Liver (tissue), 9 donors: ENCODE data around the gene CACNA1A. TPM values are rescaled to one million over a fixed set of nuclear protein-coding genes. Genes with fewer than 3 reads are reported as not detected.

ENCODE experiments used
- DNase-seq: peaks from one replicate; pipeline ENCODE4 v3.0.0-alpha.2; 2017; ENCODE audit warnings: low spot score
- H3K27ac ChIP-seq, 2 donors: one replicate each; pipeline ENCODE4 v1.7.0; 2013; ENCODE audit warnings: inconsistent platforms in 2 of 2, low read length in 2 of 2, control low read depth in 1 of 2, low read depth in 1 of 2, mild to moderate bottlenecking in 1 of 2
- H3K27me3 ChIP-seq, 4 donors: one replicate each; pipeline versions ENCODE4 v1.6.1 to v1.7.0; 2013; ENCODE audit warnings: low read length in 3 of 4, inconsistent platforms in 1 of 4, mild to moderate bottlenecking in 1 of 4, moderate library complexity in 1 of 4; ENCODE audit not compliant: control insufficient read depth in 4 of 4, insufficient read depth in 4 of 4
- H3K36me3 ChIP-seq, 4 donors: one replicate each; pipeline versions ENCODE4 v1.6.1 to v1.7.0; 2013; ENCODE audit warnings: low read length in 3 of 4, mild to moderate bottlenecking in 3 of 4, low read depth in 1 of 4, moderate library complexity in 1 of 4; ENCODE audit not compliant: control insufficient read depth in 4 of 4, insufficient read depth in 3 of 4
- H3K4me1 ChIP-seq, 4 donors: one replicate each; pipeline versions ENCODE4 v1.6.1 to v1.7.0; 2013; ENCODE audit warnings: low read length in 3 of 4, mild to moderate bottlenecking in 3 of 4, moderate library complexity in 1 of 4; ENCODE audit not compliant: control insufficient read depth in 4 of 4, insufficient read depth in 4 of 4
- H3K4me3 ChIP-seq, 3 donors: one replicate each; pipeline versions ENCODE4 v1.6.1 to v1.7.0; 2013; ENCODE audit warnings: low read length in 3 of 3, control low read depth in 1 of 3, low read depth in 1 of 3, mild to moderate bottlenecking in 1 of 3
- H3K9ac ChIP-seq, 2 donors: one replicate each; pipeline ENCODE4 v1.7.0; 2013; ENCODE audit warnings: low read length in 2 of 2, mild to moderate bottlenecking in 2 of 2, moderate library complexity in 2 of 2, control low read depth in 1 of 2, low read depth in 1 of 2
- H3K9me3 ChIP-seq, 4 donors: one replicate each; pipeline versions ENCODE4 v1.6.1 to v1.7.0; 2013; ENCODE audit warnings: low read length in 3 of 4; ENCODE audit not compliant: control insufficient read depth in 4 of 4
- EGR1 ChIP-seq, 2 donors: IDR thresholded peaks; 2 replicates each; pipeline ENCODE4 v1.6.1; 2016 to 2018; ENCODE audit warnings: antibody characterized with exemption in 2 of 2, low read depth in 2 of 2
- FOXA1 ChIP-seq: IDR thresholded peaks from 2 replicates; pipeline ENCODE4 v1.6.1; 2016; ENCODE audit warnings: antibody characterized with exemption
- FOXA2 ChIP-seq: IDR thresholded peaks from 2 replicates; pipeline ENCODE4 v1.6.1; 2016; ENCODE audit warnings: antibody characterized with exemption
- HNF4A ChIP-seq, 2 donors: conservative IDR thresholded peaks; 2 replicates each; pipeline ENCODE4 v1.6.1; 2016; ENCODE audit warnings: antibody characterized with exemption in 2 of 2, mild to moderate bottlenecking in 2 of 2
- HNF4G ChIP-seq: IDR thresholded peaks from 2 replicates; pipeline ENCODE4 v1.6.1; 2016; ENCODE audit warnings: antibody characterized with exemption
- JUND ChIP-seq, 2 donors: IDR thresholded peaks; 2 replicates each; pipeline ENCODE4 v1.6.1; 2016; ENCODE audit warnings: antibody characterized with exemption in 2 of 2
- NR2F2 ChIP-seq: IDR thresholded peaks from 2 replicates; pipeline ENCODE4 v1.6.1; 2016; ENCODE audit warnings: antibody characterized with exemption
- SP1 ChIP-seq: IDR thresholded peaks from 2 replicates; pipeline ENCODE4 v1.6.1; 2018; ENCODE audit warnings: antibody characterized with exemption, mild to moderate bottlenecking
- TAF1 ChIP-seq: conservative IDR thresholded peaks from 2 replicates; pipeline ENCODE4 v1.6.1; 2016; ENCODE audit warnings: antibody characterized with exemption, mild to moderate bottlenecking
- YY1 ChIP-seq: IDR thresholded peaks from 2 replicates; pipeline ENCODE4 v1.6.1; 2016; ENCODE audit warnings: antibody characterized with exemption, mild to moderate bottlenecking
- WGBS: extraction: QIAGEN DNeasy Blood & Tissue Kit; methylation state at CpG from one replicate; pipeline ENCODE4 v1.1.7; 2013; 5-methylcytosine and 5-hydroxymethylcytosine counted together
- polyA plus RNA-seq, 2 donors: library from polyadenylated mRNA; stranded (reverse) in 1 of 2; unstranded in 1 of 2; fragments of 200-250 nt in 1 of 2; fragments of >200 nt in 1 of 2; fragmentation: Nextera tagmentation in 1 of 2; extraction: Ambion mirVana in 1 of 2; gene quantifications; one replicate each; pipeline versions ENCODE4 v1.2.1 to v1.2.3, GENCODE V29; 2013 to 2015
- total RNA-seq, 2 donors: library from RNA; depleted of rRNA; stranded (reverse); fragments of >200 nt; gene quantifications; one replicate each; pipeline ENCODE4 v1.2.3, GENCODE V29; 2014
- TF ChIP-seq, protein P1 (sequence below): IDR thresholded peaks from 2 replicates; pipeline ENCODE4 v1.6.1; 2016; ENCODE audit warnings: antibody characterized with exemption, mild to moderate bottlenecking
- TF ChIP-seq, protein P2 (sequence below): IDR thresholded peaks from 2 replicates; pipeline ENCODE4 v1.6.1; 2016; ENCODE audit warnings: antibody characterized with exemption
- TF ChIP-seq, protein P3 (sequence below): IDR thresholded peaks from 2 replicates; pipeline ENCODE4 v1.6.1; 2016; ENCODE audit warnings: antibody characterized with exemption
- TF ChIP-seq, protein P4 (sequence below): IDR thresholded peaks from 2 replicates; pipeline ENCODE4 v1.6.1; 2016; ENCODE audit warnings: antibody characterized with exemption
- donor health status: healthy.
- donor health status: healthy.
- donor health status: healthy.
- donor health status: healthy.
- donor health status: healthy.

CACNA1A gene
- total and polyA plus RNA-seq, 4 donors: 0.09 to 0.17 (median 0.17) TPM; not detected in 1

DNA sequence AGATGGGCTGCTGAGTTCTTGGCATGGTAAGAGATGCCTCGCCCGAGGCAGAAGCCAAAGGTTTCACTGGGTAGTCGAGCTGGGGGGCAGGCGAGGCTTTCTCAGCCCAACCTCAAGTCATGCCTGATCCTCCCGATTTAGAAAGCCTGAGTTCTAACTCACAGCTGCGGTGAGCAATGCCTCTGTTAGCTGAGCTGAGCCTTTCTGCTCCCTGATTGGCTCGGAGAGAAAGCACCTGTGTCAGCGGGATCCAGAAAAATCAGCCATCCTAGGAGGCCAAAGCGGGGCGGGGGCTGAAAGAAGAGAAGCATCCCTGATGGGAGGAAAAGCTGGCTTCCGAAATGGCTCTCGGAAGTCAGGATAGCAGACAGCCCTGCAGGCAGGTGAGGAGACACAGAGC, 44.7 kb downstream of the CACNA1A start (continued):
- TF ChIP-seq, protein P1, sequence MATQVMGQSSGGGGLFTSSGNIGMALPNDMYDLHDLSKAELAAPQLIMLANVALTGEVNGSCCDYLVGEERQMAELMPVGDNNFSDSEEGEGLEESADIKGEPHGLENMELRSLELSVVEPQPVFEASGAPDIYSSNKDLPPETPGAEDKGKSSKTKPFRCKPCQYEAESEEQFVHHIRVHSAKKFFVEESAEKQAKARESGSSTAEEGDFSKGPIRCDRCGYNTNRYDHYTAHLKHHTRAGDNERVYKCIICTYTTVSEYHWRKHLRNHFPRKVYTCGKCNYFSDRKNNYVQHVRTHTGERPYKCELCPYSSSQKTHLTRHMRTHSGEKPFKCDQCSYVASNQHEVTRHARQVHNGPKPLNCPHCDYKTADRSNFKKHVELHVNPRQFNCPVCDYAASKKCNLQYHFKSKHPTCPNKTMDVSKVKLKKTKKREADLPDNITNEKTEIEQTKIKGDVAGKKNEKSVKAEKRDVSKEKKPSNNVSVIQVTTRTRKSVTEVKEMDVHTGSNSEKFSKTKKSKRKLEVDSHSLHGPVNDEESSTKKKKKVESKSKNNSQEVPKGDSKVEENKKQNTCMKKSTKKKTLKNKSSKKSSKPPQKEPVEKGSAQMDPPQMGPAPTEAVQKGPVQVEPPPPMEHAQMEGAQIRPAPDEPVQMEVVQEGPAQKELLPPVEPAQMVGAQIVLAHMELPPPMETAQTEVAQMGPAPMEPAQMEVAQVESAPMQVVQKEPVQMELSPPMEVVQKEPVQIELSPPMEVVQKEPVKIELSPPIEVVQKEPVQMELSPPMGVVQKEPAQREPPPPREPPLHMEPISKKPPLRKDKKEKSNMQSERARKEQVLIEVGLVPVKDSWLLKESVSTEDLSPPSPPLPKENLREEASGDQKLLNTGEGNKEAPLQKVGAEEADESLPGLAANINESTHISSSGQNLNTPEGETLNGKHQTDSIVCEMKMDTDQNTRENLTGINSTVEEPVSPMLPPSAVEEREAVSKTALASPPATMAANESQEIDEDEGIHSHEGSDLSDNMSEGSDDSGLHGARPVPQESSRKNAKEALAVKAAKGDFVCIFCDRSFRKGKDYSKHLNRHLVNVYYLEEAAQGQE: no peak
- TF ChIP-seq FOXA1: no peak
- TF ChIP-seq SP1: no peak
- TF ChIP-seq, protein P2, sequence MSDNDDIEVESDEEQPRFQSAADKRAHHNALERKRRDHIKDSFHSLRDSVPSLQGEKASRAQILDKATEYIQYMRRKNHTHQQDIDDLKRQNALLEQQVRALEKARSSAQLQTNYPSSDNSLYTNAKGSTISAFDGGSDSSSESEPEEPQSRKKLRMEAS: no peak
- TF ChIP-seq JUND (IDR thresholded peaks at IDR 0.05): no peak
- TF ChIP-seq YY1: no peak
- TF ChIP-seq HNF4G: no peak
- TF ChIP-seq TAF1: no peak
- TF ChIP-seq FOXA2: no peak

DNA sequence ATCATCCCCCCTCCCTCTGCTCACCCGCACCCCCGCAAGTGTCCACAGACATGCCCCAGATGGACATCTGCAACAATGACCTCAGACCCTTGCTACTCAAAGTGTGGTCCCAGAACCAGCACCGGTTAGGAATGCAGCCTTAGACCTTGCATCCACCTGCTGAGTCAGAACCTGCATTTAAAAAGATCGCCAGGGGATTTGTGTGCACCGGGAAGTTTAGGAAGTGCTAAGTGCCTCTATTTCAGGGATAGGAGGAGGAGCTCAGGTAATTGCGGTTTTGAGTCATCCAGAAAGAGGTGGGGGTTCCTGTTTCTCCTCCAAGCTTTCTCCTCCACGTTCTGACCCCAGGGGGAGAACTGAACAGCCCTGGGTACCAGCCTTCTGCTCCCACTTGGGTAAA, 46.2 kb downstream of the CACNA1A start:
- Histone ChIP-seq H3K27ac (no peak overlapping the region), H3K9ac (no peak overlapping the region), H3K4me3 (no peak overlapping the region), H3K27me3 (peaks cover 0 to 16% (median 0%) of the 10 kb centered on the region in 4 donors), H3K36me3 (no peaks in the 10 kb centered on the region), H3K4me1 (no peaks in the 10 kb centered on the region), H3K9me3 (no peaks in the 10 kb centered on the region)
- DNase-seq: no peak
- no peak for TF ChIP-seq NR2F2
- no peak for TF ChIP-seq EGR1 (IDR thresholded peaks at IDR 0.05; ENCODE audit: low read depth in 2 of 2)
- TF ChIP-seq, protein P3, sequence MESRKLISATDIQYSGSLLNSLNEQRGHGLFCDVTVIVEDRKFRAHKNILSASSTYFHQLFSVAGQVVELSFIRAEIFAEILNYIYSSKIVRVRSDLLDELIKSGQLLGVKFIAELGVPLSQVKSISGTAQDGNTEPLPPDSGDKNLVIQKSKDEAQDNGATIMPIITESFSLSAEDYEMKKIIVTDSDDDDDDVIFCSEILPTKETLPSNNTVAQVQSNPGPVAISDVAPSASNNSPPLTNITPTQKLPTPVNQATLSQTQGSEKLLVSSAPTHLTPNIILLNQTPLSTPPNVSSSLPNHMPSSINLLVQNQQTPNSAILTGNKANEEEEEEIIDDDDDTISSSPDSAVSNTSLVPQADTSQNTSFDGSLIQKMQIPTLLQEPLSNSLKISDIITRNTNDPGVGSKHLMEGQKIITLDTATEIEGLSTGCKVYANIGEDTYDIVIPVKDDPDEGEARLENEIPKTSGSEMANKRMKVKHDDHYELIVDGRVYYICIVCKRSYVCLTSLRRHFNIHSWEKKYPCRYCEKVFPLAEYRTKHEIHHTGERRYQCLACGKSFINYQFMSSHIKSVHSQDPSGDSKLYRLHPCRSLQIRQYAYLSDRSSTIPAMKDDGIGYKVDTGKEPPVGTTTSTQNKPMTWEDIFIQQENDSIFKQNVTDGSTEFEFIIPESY: no peak
- no peak for TF ChIP-seq FOXA2
- TF ChIP-seq, protein P4, sequence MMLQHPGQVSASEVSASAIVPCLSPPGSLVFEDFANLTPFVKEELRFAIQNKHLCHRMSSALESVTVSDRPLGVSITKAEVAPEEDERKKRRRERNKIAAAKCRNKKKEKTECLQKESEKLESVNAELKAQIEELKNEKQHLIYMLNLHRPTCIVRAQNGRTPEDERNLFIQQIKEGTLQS: no peak
- no peak for TF ChIP-seq JUND (IDR thresholded peaks at IDR 0.05)
- TF ChIP-seq HNF4A (conservative IDR thresholded peaks at IDR 0.05): no peak
- no peak for TF ChIP-seq SP1
- WGBS: 24% methylated on average over 7 of the region's 7 CpGs

DNA sequence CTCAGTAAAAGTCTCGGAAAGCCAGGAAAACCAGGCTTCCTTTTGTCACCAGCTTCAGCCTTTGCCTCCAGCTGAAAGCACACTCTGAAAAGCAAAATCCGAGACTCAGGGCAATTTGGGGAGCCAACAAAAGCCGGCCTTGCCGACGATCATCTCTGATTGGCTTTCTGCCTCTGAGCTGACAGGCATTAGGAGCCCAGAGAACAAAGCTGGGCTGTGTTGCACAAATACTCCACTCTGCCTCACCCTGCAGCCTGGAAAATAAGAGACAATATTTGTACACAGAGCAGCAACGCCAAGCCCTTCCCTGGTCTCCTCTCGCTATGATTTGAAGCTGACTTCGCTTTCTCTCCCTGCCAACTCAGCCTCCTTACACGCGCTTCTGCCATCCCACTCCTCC, 46.9 kb downstream of the CACNA1A start:
- H3K27ac ChIP-seq: no peak overlapping the region
- TF ChIP-seq, protein P3: no peak
- TF ChIP-seq FOXA1: no peak
- no peaks in the 10 kb centered on the region for H3K36me3 ChIP-seq
- H3K9ac ChIP-seq: no peak overlapping the region
- H3K27me3 ChIP-seq: peaks cover 0 to 16% (median 0%) of the 10 kb centered on the region in 4 donors
- H3K4me1 ChIP-seq: no peaks in the 10 kb centered on the region
- H3K9me3 ChIP-seq: no peaks in the 10 kb centered on the region
- H3K4me3 ChIP-seq: no peak overlapping the region
- DNase-seq: no peak
- 46% methylated on average over 10 of the region's 10 CpGs for WGBS
